CD4-positive, alpha-beta T cell treated with Interleukin-2 at 100 ng/mL for 4 hours (primary cell): ENCODE data around the gene USH1C.

ENCODE experiments used
- DNase-seq: peaks from one replicate; pipeline ENCODE4 v3.0.0-alpha.2; 2020; ENCODE audit warnings: low spot score

USH1C gene

DNA sequence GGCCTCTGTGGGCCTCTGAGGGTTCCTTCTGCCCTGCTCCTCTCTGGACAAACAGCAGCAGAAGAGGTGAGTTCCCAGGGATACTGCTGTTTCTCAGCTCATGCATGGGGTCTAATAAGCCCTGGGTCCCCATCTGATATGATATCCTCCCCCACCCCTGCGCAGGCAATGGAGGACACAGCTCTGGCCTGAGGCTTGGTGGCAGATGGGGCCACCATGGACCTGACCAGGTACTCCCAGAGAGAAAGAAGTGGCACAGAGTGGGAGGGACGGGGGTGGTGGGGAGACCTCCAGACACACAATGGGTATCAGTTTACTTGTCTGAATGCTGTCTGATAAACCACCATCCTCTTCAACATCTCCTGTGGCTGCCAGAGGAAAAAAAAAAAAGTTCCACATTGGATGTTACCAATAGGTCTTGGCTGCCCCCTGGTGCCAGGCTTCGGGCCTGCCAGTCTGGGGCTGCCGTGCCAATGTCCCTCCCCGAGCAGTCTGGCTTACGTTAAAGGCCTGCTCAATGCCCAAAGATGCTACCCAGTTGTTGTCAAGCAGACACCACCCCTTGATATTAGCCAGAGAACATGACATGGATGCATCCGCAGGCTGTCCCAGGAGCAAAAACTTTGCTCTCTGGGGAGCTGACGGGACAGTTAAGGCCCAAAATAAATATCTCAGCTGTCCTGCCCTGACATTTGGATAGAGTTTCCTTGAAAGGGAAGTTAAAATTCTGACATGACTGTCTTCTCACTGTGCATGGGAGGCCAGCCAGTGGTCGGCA lies 39.7 kb downstream of the USH1C start:
- DNase-seq = peak; percentile 71

DNA sequence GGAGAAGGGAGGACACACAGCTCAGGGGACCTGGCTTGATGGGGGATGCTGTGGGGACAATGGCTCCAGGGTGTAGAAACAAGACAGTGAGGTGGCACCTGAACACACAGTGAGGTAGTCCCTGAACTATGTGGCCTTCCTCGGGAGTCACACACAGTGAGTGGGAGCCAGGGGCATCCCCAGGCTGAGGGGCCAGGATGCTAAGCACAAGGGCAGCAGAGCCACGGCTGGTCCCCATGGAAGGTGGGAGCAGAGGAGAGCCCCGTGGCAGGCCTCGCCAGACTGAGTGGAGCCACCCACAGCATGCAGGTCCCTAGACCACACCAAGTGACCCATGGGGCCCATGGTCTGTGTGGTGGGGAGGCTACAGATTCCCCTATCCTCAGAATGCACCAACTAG lies 41.6 kb downstream of the USH1C start:
- no peak for DNase-seq

DNA sequence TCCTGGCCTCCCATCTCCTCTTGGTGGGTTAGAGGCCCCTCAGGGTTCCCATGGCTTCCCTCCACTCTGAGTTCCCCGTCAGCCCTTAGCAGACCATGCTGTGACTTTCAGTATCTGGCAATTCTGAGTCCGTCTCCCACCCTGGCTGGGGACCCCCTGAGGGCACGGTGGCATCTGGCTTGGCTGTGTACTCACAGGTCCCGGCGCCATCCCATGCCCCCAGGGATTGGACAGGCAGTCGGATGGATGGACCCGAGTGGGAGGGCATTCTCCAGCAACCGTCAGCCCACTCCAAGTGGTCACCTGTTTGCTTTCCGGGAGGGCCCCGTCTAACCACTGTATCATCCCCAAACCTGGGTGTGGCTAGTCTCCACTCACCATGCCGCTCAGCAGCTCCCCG lies 43.5 kb downstream of the USH1C start:
- no peak for DNase-seq

DNA sequence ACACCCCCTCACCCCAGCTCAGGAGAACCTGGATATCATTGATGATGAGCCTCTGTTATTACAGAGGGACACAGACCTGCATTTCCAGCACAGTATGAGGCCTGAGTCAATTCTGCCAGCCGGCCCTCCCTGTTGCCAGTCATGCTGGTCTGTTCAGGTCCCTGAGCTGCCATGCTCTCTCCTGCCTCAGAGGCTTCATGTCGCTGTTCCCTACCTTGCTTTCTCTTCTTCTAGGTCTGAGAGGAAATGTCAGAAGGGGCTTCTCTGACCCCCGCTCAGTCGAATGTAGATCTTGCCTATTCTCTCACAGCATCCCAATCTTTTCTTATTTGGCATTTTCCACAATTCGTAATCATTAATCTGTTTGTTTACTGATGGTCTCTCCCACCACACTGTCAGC lies 45.7 kb downstream of the USH1C start:
- DNase-seq = no peak

DNA sequence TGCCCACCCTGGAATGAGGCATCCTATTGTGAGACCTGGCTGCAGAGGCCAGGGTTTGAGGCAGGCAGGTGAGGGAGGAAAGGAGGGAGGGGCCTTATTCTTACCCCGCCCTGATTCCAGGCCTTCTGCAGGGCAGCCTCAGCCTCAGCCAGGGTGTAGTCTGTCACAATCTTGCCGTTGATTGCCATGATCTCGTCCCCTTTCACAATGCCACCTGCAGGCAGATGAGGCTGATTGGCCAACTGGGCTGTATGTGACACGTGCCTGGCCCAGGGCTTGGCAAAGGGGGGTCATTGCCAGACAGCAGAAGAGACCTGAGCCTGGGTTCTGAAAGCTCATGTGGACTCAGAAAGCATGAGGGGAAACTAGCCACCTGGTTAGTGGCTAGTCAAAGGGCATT lies 46.2 kb downstream of the USH1C start:
- DNase-seq = no peak

DNA sequence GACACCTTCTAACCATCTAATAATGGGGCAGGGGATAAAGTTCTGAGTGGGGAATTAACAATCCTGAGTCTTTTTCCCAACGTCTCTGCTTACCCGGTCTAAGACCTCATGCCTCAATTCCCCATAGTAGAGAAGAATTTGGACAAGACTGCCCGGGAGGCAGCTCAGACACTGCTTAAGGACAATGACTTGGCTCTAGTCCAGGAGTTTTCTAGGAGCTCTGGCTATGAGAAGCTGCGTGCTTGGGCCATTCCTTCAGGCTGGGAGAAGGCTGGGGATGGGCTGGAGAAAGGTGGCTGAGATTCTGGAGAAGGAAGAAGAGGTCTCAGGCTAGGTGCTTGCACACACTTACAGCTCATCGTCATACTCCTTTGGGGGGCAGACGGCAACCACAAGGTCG lies 47.8 kb downstream of the USH1C start:
- no peak for DNase-seq

DNA sequence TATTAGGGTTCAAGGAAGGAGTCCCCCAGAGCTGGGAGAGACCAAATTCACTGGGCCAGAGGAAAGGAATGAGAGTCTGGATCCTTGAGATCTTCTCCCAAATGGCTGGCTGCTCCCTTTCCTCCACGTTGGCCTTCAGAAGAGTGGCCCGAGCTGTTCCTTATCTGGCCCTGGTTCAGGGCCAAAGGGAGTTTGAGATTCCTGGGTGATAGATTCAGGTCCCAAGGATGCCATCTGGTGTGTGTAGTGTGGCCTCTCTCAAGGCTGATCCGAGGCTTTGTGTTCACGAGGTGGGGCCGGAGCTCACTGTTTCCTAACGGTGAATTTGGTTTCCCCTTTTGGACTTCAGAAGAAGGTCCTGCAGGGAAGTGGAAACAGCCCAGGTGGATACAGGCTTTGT lies 50.2 kb downstream of the USH1C start:
- DNase-seq = no peak

DNA sequence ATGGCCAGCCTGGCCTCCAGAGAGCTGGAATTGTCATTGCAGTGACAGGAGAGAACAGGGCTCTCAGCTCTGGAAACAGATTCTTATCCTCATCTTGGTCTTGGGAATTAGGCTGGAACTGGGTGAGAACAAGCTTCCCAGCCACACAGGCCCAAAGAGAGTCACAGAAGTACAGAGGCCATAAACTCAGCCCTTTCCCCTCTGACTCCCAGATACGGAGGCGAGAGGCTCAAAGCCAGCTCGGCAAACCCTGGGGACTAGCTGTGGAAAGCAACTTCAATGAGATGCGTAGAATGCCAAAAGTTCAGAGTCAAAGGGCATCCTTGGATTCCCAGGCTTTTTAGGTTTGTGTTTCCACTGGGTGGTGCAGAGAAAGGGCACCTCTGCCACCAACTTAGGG lies 53.3 kb downstream of the USH1C start:
- DNase-seq = no peak

DNA sequence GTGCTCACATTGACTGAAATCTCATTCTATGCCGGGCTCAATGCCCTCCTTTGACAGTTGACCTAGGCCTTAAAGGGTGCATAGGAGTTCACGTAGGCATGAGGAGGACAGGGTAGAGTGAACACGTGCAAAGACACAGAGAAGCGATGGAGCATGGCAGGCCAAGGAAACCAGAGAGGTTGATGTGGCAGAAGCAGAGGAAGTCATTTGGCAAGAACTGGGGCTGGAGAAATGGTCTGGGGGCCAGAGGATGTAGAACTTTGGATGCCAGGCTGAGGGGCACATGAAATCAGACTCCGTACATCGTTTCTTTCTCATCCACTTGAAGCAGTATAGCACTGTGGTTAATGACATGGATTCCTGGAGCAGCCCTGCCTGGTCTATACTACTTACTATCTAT lies 54.0 kb downstream of the USH1C start:
- no peak for DNase-seq

DNA sequence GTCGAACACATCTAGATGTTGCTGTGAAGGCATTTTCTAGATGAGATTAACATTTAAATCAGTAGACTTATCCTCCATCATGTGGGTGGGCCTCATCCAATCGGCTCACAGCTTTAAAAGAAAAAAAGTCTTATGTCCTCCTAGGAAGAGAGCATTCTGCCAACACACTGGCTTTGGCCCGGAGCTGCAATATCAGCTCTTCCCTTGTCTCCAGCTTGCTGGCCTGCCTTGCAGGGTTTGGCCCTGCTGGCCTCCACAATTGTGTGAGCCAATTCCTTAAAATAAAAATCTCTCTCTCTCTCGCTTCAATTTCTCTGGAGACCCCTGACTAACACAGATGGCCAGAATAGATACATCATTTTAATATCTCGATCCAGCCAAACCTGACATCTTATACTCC lies 54.5 kb downstream of the USH1C start:
- no peak for DNase-seq

DNA sequence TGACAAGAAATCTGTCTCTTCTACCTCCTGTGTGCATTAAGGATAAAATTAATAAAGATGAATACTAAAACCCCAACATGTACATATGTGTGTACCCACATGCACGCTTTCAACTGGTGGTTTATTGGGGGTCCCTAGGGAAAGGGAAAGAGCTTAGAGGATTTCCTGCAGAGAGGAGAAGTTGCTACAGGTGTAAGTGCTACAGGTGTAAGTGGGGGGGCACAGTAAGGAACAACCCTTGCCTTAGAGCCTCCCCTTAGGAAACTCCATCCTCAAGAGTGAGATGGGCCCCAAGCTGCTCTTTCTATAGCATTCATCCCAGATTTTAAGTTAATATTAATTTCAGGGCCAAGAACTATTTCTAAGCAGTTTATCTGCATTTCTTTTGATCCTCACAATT lies 55.7 kb downstream of the USH1C start:
- no peak for DNase-seq

DNA sequence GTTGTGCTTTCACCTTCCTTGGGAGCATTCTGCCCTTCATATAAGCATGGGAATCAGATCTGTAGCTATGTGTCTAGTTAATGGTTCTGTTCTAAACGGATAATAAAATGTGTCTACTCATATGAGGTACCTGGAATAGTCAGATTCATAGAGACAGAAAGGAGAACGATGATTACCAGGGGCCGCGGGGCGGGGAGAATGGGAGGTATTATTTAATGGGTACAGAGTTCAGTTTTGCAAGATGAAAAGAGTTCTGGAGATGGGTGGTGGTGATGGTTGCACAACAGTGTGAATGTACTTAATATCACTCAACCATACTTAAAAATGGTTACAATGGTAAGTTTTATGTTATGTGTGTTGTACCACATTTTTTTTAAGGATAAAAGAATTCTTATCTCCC lies 57.6 kb downstream of the USH1C start:
- DNase-seq = no peak

DNA sequence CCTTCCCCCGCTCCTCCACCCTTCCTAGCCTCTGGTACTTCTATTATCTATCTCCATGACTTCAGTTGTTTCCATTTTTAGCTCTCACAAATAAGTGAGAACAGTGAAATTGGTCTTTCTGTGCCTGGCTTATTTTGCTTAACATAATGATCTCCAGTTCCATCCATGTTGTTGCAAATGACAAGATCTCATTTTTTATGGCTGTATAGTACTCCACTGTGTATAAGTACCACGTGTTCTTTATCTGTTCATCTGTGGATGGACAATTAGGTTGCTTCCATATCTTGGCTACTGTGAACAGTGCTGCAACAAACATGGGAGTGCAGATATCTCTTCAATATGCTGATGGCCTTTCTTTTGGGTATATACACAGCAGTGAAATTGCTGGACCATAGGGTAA lies 60.7 kb downstream of the USH1C start:
- DNase-seq = no peak

DNA sequence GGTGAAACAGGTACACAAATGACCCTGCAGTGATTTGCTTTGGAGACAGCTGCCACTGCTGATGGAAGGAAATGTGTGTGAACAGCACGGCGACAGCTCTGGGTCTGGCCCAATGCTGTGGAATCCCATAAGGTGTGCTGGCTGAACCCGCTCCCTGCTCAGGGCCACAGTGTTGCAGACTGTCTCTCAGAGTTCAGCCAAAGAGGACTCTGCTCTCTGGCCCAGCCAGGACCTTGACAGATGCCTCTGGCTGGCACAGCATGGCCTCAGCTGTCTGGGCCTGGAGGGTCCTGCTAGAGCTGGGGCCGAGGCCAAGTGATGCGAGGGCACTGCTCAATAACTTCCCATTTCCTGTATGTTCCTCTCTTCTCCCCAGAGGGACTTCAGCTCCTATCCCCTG lies 62.3 kb downstream of the USH1C start:
- no peak for DNase-seq

DNA sequence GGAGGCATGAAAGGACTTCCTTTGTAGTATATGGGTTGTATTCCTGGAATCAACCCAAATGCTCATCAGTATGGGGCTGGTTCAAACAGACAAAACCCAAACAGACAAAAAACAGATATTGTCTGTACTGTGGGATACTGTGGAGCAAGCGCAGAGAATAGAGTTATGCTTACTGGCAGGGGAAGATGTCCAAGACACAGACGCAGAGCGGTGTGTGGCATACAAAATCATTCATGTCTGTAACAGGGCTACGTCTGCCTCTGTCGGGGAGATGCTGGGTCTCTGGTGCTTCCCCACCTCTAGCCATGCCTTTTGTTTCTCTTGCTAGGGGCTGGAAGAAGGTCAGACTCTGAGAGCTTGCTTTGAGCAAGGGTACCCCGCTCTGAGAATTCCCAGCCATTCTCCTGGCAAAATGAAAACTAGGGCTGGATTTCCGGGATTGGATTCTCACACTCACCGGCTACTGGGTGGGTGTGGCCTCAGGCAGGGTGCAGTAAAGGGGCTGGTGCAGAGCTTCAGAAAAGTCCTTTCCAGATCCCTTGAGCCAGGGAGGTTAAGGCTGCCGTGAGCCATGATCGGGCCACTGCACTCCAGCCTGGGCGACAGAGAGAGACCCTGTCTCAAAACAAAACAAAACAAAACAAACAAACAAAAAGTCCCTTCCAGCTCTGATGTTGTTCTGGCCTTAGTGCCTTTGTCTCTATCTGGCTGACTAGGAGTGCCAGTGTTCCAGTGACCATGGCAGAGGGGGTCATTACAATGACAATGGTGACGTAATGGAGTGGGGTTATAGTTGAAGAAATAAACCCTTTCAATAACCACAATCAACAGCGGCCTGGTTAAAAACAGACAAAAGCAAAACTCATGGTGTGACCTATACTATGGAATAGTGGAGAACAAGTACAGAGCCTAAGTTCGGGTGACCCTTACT lies 64.7 kb downstream of the USH1C start:
- no peak for DNase-seq

DNA sequence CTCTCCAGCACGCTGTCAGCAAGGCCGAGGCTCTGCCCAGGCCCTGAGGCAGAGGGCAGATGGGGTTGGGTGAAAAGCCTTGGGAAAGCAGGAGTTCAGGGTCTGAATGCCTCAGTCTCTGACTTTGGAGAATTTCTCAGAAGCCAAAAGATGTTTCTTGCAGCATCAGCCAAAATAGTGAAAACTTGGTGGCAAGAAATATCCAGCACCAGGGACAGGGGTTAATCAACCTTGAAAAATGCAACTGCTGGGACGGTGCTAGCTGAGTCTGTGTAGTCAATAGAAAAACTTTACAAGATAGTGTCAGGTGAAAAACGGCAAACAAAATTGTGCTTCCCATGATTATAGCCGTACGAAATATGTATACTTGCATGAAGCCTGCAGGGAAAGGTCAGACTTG lies 66.1 kb downstream of the USH1C start:
- DNase-seq = no peak

DNA sequence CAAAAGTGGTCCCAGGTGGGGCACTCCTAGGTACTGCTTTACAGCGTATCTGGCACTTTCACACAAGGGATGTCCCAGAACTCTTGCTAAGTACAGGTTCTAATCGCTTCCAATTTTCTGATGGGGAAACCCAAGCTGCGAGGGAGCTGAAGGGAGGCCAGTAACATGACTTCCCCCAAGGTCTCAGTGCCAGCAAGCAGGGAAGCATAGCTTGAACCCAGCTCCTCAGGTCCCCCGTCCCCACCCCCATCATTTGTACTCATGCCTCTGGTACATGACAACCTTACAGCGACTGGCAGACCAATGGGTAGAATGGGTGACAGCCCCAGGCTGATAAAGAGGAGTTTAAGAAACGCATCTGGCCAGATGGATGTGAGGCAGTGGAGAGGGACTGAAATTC lies 66.9 kb downstream of the USH1C start:
- DNase-seq = no peak

DNA sequence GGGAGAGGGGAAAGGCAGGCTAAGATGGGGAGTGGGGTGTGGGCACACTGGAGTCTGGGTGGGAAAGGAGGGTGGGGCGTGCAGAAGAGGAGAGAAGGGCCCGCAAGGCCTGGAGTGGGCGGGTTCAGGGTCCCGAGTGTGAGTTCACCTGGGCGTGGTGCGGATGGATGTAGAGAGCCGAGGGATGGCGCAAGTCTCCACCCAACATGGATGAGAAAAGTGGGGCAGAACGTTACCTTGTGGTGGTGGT lies 67.2 kb downstream of the USH1C start:
- no peak for DNase-seq

DNA sequence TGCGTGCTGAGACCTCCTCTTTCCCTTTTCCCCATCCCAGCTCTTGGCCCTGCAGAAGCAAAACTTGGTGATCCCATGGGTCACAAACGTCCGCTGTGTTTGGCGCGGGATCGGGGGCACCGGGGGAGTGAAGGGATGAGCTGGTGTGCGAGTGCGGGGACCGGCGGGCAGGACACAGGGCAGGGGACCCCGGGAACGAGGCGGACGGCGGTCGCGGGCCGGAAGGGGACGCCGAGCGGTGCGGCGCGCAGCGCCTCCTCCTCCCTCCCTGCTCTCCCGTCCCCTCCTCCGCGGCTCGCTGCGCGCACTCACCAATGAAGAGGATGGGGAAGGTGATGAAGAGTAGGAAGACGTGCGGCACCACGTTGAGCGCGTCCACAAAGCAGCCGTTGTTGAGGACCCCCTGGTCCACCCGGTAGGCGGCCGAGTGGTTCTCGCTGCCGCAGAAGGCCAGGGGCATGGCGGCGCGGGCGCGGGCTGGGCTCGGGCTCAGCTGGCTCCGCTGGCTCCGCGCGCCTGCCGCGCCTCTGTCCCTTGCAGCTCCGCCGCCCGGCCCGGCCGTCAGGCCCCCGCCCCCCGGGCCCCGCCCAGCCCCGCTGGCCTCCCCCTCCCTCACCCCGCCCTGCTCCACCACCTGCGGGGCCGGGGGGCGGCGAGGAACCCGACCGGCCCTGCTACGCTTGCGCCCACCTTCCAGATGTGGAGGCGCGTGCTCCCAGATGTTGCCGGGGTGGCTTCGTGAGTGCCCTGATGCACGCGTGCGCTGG lies 67.7 kb downstream of the USH1C start, which contains the start of gene ABCC8:
Gene ABCC8, minus strand, starts transcription at position 529 of the 767 bp plus-strand sequence. Its CDS starts 69 bp downstream, at position 460.
- DNase-seq = no peak

DNA sequence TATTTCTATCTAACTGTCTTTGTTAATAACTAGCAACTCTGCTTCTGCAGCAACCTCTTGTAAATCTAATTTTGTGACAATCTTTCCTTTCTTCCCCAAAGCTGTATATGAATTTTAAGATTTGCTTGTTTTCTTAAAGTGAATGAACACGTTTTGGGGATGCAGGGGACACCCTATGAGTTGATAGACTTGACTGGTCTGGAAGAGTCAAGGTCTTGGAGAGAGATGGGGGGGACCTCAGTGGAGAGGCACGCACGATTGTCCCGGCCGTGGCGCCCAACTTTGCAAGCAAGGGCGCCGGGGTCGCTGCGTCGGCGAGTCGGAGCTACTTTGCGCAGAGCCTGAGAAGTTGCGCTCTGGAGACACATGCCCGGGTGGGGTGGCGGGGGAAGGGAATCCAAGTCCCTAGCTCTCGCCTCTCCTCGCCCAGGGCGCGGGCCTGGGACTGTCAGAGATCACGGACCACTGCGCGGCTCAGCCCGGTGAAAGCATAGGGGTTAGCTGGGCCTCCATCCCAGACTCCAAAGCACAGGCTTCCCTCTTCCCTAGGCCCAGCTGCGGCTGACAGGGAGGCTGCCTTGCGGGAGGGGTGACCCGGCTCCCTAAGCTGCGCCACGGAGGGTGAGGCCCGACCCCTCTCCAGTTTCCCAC lies 68.4 kb downstream of the USH1C start:
- no peak for DNase-seq

DNA sequence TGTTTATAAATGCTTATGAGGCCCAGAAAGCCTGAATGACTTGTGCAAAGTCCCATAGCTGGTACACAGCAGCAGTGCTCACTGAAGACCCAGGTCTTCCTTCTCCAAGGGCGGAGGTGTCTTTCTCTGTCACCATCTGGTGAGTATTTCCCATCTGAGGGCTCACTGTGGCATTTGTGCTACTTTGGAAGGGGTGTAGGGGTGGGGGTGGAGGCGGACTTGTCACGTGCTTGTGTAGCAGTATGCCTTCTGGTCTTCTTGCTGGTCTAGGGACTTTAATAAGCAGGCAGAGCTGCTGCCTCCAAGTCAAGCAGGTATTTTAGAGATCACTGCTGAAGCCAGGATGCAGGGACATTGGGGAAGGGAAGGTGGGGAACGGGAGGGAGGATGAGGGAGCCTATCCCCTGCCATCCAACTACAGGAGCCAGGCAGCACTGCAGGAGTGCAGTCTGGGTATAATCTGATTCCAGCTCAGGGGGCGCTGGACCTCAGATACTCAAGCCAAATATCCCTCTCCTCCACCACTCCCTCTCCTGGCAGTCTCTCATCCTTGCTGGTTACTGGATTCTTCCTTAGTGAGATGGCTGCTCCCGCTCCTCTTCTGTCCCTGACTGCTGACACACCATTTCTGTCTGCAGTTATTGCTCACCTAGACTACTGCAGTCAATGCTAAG lies 71.0 kb downstream of the USH1C start:
- DNase-seq = no peak

DNA sequence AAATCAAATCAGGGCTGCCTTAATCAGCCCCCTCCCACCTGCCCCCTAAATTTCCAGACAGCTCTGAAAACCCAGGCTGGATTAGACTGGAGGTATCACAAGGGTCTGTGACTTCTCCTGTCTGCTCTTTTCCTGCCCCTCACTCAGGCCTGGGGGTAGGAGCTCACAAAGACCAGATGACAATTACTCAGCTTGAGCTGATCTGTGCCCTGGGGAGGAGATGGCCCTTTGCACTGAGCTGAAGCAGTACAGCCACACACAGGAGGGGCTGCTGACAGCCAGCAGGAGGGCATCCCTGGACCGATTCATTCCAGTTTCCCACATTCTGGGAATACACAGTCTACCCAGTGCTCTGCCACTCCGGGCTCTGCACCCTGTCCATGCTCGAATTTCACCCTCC lies 71.7 kb downstream of the USH1C start:
- no peak for DNase-seq
